GM10847 (cell line): Measurements from ENCODE around the gene TMEM109.

Experiments used
- POLR2A ChIP-seq: IDR thresholded peaks from 2 replicates; pipeline ENCODE4 v1.6.1; 2011; ENCODE audit not compliant: insufficient read length; ENCODE audit errors: extremely low read depth

The TMEM109 gene

GRCh38 chr11:60938500-60938899 lies 24.5 kb downstream of the TMEM109 start:
- no peak for TF ChIP-seq POLR2A

- no peak for TF ChIP-seq POLR2A
These were observed 25.3 kb downstream of the TMEM109 start for GRCh38 chr11:60939301-60939700.

GRCh38 chr11:60939855-60940254 lies 25.9 kb downstream of the TMEM109 start:
- TF ChIP-seq POLR2A = no peak

- no peak for TF ChIP-seq POLR2A
These were observed 27.6 kb downstream of the TMEM109 start for GRCh38 chr11:60941371-60942119.

GRCh38 chr11:60942219-60942618 lies 28.3 kb downstream of the TMEM109 start:
- TF ChIP-seq POLR2A = no peak

GRCh38 chr11:60942970-60943565 lies 29.1 kb downstream of the TMEM109 start:
- TF ChIP-seq POLR2A = no peak

- TF ChIP-seq POLR2A = no peak
These were observed 30.7 kb downstream of the TMEM109 start for GRCh38 chr11:60944490-60945294.

GRCh38 chr11:60945295-60945667 lies 31.3 kb downstream of the TMEM109 start:
- no peak for TF ChIP-seq POLR2A

GRCh38 chr11:60946601-60947264 lies 32.8 kb downstream of the TMEM109 start:
- no peak for TF ChIP-seq POLR2A

- no peak for TF ChIP-seq POLR2A
These were observed 33.7 kb downstream of the TMEM109 start for GRCh38 chr11:60947700-60948099.

- no peak for TF ChIP-seq POLR2A
These were observed 34.3 kb downstream of the TMEM109 start for GRCh38 chr11:60948250-60948649.

GRCh38 chr11:60950024-60950423 lies 36.1 kb downstream of the TMEM109 start:
- no peak for TF ChIP-seq POLR2A

- TF ChIP-seq POLR2A = no peak
These were observed 37.1 kb downstream of the TMEM109 start for GRCh38 chr11:60950933-60951605.

- no peak for TF ChIP-seq POLR2A
These were observed 37.6 kb downstream of the TMEM109 start for GRCh38 chr11:60951606-60951903.
